Calu3 (cell line): ENCODE measurements around the gene ING2. TPM values are rescaled to one million over a fixed set of nuclear protein-coding genes. Genes with fewer than 3 reads are reported as not detected.

Experiments used
- BruUV-seq: library from RNA; stranded (reverse); fragments of 400-500 nt; replicated peaks from 2 replicates; lab custom pipeline; 2021; lab: Mats Ljungman, UMichigan
- CTCF ChIA-PET: fragments of 300-600 bp; sonication (Branson Sonifier 250); formaldehyde crosslinking; loops from one replicate; lab custom pipeline; 2022; ENCODE audit warnings: antibody characterized with exemption; lab: Charles Lee
- DNase-seq: peaks from one replicate; pipeline ENCODE4 v3.0.0; 2022
- H3K27ac Mint-ChIP-seq: one replicate; pipeline ENCODE4 v1.8.0; 2022; ENCODE audit warnings: mixed read lengths; ENCODE audit not compliant: unreplicated experiment
- H3K27me3 Mint-ChIP-seq: one replicate; pipeline ENCODE4 v1.8.0; 2022; ENCODE audit warnings: mixed read lengths; ENCODE audit not compliant: unreplicated experiment
- H3K36me3 Mint-ChIP-seq: one replicate; pipeline ENCODE4 v1.8.0; 2022; ENCODE audit warnings: mild to moderate bottlenecking, moderate library complexity, mixed read lengths; ENCODE audit not compliant: insufficient read depth, unreplicated experiment
- H3K4me1 Mint-ChIP-seq: one replicate; pipeline ENCODE4 v1.8.0; 2022; ENCODE audit warnings: mild to moderate bottlenecking, low read depth, mixed read lengths; ENCODE audit not compliant: unreplicated experiment
- H3K4me3 Mint-ChIP-seq: one replicate; pipeline ENCODE4 v1.8.0; 2022; ENCODE audit warnings: mild to moderate bottlenecking, low read depth, moderate library complexity, mixed read lengths; ENCODE audit not compliant: unreplicated experiment
- H3K9me3 Mint-ChIP-seq: one replicate; pipeline ENCODE4 v1.8.0; 2022; ENCODE audit warnings: low read depth, mixed read lengths; ENCODE audit not compliant: unreplicated experiment
- CTCF ChIP-seq: fragments of 200-600 bp; IDR thresholded peaks from one replicate; pipeline ENCODE4 v1.8.0; 2022; ENCODE audit warnings: antibody characterized with exemption; ENCODE audit not compliant: unreplicated experiment
- intact Hi-C: fragments of 100-400 bp; cut with micrococcal nuclease; formaldehyde crosslinking; loops from one replicate; pipeline ENCODE4 v1.10.0; 2022; ENCODE audit not compliant: unreplicated experiment
- total RNA-seq: library from RNA; stranded (reverse); gene quantifications from 2 replicates; pipeline ENCODE4 v1.2.3, GENCODE V29; 2022

Gene ING2
- total RNA-seq, 1 experiment from 2014 or later, result 12.1 TPM

- CTCF ChIA-PET, result interaction anchor here (0.5 kb wide), 1 partner anchor 207 kb away, joined by 4 read pairs; no protein-coding TSS in a partner anchor
- Mint-ChIP-seq H3K4me1 (peaks cover 29% of the 10 kb centered on the region), H3K27ac (no peak overlapping the region), H3K36me3 (no peaks in the 10 kb centered on the region), H3K27me3 (no peaks in the 10 kb centered on the region), H3K4me3 (no peak overlapping the region), H3K9me3 (peaks cover 7% of the 10 kb centered on the region)
- TF ChIP-seq CTCF, result no peak
- DNase-seq, result no peak
- BruUV-seq, result no TSS peak
- intact Hi-C loops, result no loop called here
Measured at GRCh38 chr4:183495184-183495583, 9.7 kb upstream of the ING2 start.

- Mint-ChIP-seq H3K27ac (no peak overlapping the region), H3K9me3 (no peaks in the 10 kb centered on the region), H3K4me3 (no peak overlapping the region), H3K36me3 (peaks cover 11% of the 10 kb centered on the region), H3K27me3 (no peaks in the 10 kb centered on the region), H3K4me1 (peaks cover 15% of the 10 kb centered on the region)
- DNase-seq, result peak; percentile 34
- intact Hi-C loops, result no loop called here
- CTCF ChIA-PET, result no interaction called here
- TF ChIP-seq CTCF, result no peak
- BruUV-seq, result no TSS peak
Measured at GRCh38 chr4:183499389-183499788, 5.5 kb upstream of the ING2 start.

GRCh38 chr4:183499801-183500200, 5.1 kb upstream of the ING2 start:
- no peak for TF ChIP-seq CTCF
- Mint-ChIP-seq H3K9me3 (no peaks in the 10 kb centered on the region), H3K36me3 (peaks cover 15% of the 10 kb centered on the region), H3K4me3 (no peak overlapping the region), H3K27ac (no peak overlapping the region), H3K4me1 (peaks cover 15% of the 10 kb centered on the region), H3K27me3 (no peaks in the 10 kb centered on the region)
- no TSS peak for BruUV-seq
- CTCF ChIA-PET, result no interaction called here
- intact Hi-C loops, result no loop called here
- no peak for DNase-seq

- Mint-ChIP-seq H3K4me3 (peak overlapping the region; percentile 90), H3K27ac (peak overlapping the region; percentile 74), H3K27me3 (no peaks in the 10 kb centered on the region), H3K9me3 (no peaks in the 10 kb centered on the region), H3K36me3 (peaks cover 34% of the 10 kb centered on the region), H3K4me1 (peaks cover 15% of the 10 kb centered on the region)
- BruUV-seq, result TSS peak; percentile 52
- intact Hi-C loops, result no loop called here
- TF ChIP-seq CTCF, result no peak
- CTCF ChIA-PET, result no interaction called here
- DNase-seq, result no peak
Measured at GRCh38 chr4:183503497-183504063, 1.3 kb upstream of the ING2 start.
